Measurements from ENCODE around the gene PAPLN.

DNA sequence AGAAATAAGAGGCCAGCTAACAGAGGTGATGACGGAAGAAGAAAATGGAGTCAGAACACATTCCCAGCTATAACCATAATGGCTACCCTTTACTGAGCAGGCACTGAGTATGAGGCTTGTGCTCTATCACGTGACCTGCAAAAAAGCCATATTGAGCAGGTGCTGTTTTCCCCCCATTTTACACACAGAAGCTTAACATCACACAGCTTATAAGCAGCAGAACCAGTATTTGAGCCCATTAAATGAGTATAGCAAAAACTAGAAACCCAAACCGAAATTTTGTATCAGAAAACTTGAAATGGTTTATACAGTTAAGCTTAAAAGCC, 28.4 kb downstream of the PAPLN start:
- TF ChIP-seq EZH2 (IDR thresholded peaks at IDR 0.05; ENCODE audit: low read depth, low read length, severe bottlenecking) (no peak), POLR2AphosphoS5 (IDR thresholded peaks at IDR 0.05; ENCODE audit: low read depth, low read length) (no peak), CREB1 (IDR thresholded peaks at IDR 0.05) (no peak), POLR2A (IDR thresholded peaks at IDR 0.05; ENCODE audit: control extremely low read depth in 1 of 2, low read depth in 2 of 2, low read length in 2 of 2) (no peak), YY1 (IDR thresholded peaks at IDR 0.05; ENCODE audit: low read depth, low read length) (0 out of 2 replicates have a peak, but pooled peaks have one; percentile 24), EP300 (IDR thresholded peaks at IDR 0.05; ENCODE audit: borderline replicate concordance in 1 of 2, low read depth in 2 of 2, low read length in 2 of 2) (no peak), FOSL1 (IDR thresholded peaks at IDR 0.05; ENCODE audit: insufficient read depth, low read depth, low read length) (no peak), SIN3A (conservative IDR thresholded peaks at IDR 0.05 in 1 of 2, IDR thresholded peaks at IDR 0.05 in 1 of 2; ENCODE audit: low read depth in 1 of 2, low read length in 2 of 2) (no peak), HDAC6 (IDR thresholded peaks at IDR 0.05; ENCODE audit: low read depth, low read length) (no peak), MAFK (IDR thresholded peaks at IDR 0.05; ENCODE audit: low read depth, low read length) (no peak), EGR1 (IDR thresholded peaks at IDR 0.05; ENCODE audit: borderline replicate concordance, low read depth, low read length) (no peak)
- TF ChIP-seq, protein P1, sequence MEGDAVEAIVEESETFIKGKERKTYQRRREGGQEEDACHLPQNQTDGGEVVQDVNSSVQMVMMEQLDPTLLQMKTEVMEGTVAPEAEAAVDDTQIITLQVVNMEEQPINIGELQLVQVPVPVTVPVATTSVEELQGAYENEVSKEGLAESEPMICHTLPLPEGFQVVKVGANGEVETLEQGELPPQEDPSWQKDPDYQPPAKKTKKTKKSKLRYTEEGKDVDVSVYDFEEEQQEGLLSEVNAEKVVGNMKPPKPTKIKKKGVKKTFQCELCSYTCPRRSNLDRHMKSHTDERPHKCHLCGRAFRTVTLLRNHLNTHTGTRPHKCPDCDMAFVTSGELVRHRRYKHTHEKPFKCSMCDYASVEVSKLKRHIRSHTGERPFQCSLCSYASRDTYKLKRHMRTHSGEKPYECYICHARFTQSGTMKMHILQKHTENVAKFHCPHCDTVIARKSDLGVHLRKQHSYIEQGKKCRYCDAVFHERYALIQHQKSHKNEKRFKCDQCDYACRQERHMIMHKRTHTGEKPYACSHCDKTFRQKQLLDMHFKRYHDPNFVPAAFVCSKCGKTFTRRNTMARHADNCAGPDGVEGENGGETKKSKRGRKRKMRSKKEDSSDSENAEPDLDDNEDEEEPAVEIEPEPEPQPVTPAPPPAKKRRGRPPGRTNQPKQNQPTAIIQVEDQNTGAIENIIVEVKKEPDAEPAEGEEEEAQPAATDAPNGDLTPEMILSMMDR (IDR thresholded peaks at IDR 0.05; ENCODE audit: control extremely low read depth in 1 of 3, insufficient read depth in 1 of 3, low read depth in 1 of 3, low read length in 3 of 3), result no peak

Data from H1 (cell line).